Peyer's patch (tissue), 4 donors: Measurements from ENCODE around the gene CAPS2. TPM values are rescaled to one million over a fixed set of nuclear protein-coding genes. Genes with fewer than 3 reads are reported as not detected.
"Not testable (repeated sequence)": the region's sequence is repeated elsewhere in the genome, so short reads cannot be mapped to it uniquely, and the experiment has no call there.

Experiments used
- DNase-seq, 3 donors: peaks; one replicate each; pipeline ENCODE4 v3.0.0-alpha.2; 2017 to 2019
- H3K27ac ChIP-seq, 4 donors: fragments of 200-600 bp; sonication (generic); one replicate each; pipeline ENCODE4 v1.5.1; 2016 to 2019
- H3K27me3 ChIP-seq, 2 donors: fragments of 200-600 bp; sonication (generic); one replicate each; pipeline ENCODE4 v1.5.1; 2019
- H3K36me3 ChIP-seq, 3 donors: fragments of 200-600 bp; sonication (generic); one replicate each; pipeline ENCODE4 v1.5.1; 2016 to 2019
- H3K4me1 ChIP-seq, 4 donors: fragments of 200-600 bp; sonication (generic); one replicate each; pipeline ENCODE4 v1.5.1; 2016 to 2019
- H3K4me3 ChIP-seq, 4 donors: fragments of 200-600 bp; sonication (generic); 1 replicate in 3 of 4; 2 replicates in 1 of 4; pipeline ENCODE4 v1.5.1; 2016 to 2019; ENCODE audit warnings: mild to moderate bottlenecking in 1 of 4
- H3K9me3 ChIP-seq, 4 donors: fragments of 200-600 bp; sonication (generic); one replicate each; pipeline ENCODE4 v1.5.1; 2016 to 2019; ENCODE audit warnings: mild to moderate bottlenecking in 1 of 4
- POLR2A ChIP-seq, 2 donors: fragments of 450-650 bp; IDR thresholded peaks; one replicate each; pipeline ENCODE4 v1.5.1; 2017; ENCODE audit warnings: antibody characterized with exemption in 2 of 2, mild to moderate bottlenecking in 2 of 2, moderate library complexity in 2 of 2
- total RNA-seq, 4 donors: library from RNA; depleted of rRNA; stranded (reverse); fragments of >200 nt; gene quantifications; one replicate each; pipeline ENCODE4 v1.1.0, GENCODE V29; 2016
- TF ChIP-seq, protein P1 (sequence below), 6 experiments: fragments of 450-650 bp in 4 of 6; fragments of 200-600 bp in 2 of 6; sonication (generic) in 1 of 6; IDR thresholded peaks; one replicate each; pipeline ENCODE4 v1.5.1; 2017 to 2019; ENCODE audit warnings: antibody characterized with exemption in 6 of 6, mild to moderate bottlenecking in 3 of 6, moderate library complexity in 1 of 6

CAPS2 gene
- total RNA-seq, 4 donors from 2014 or later, result 10.2 to 22.3 (median 16.0) TPM

DNA sequence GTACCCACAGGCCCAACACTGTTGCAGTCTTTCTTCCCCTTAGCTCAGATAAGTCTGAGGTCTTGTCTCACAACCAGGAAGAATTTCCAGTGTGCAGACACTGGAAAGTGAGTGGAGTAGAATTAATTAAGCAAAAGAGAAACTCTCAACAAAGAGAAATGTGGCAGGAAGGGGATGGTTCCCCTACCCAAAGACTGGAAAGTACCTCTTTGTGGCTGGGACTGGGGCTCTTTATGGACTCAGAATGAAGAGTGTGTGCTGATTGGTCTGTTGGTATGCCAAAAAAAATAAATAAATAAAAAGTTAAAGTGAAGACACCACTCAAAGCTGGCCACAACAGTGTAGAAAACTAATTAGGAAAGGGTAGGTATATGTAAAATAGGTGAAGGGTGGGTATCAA lies 30.8 kb upstream of the CAPS2 start:
- H3K36me3 ChIP-seq, result no peaks in the 10 kb centered on the region
- H3K4me1 ChIP-seq, result no peaks in the 10 kb centered on the region
- no peak overlapping the region for H3K27ac ChIP-seq
- no peaks in the 10 kb centered on the region for H3K9me3 ChIP-seq
- no peak overlapping the region for H3K4me3 ChIP-seq
- no peaks in the 10 kb centered on the region for H3K27me3 ChIP-seq
- no peak for TF ChIP-seq POLR2A (IDR thresholded peaks at IDR 0.05)
- TF ChIP-seq, protein P1, sequence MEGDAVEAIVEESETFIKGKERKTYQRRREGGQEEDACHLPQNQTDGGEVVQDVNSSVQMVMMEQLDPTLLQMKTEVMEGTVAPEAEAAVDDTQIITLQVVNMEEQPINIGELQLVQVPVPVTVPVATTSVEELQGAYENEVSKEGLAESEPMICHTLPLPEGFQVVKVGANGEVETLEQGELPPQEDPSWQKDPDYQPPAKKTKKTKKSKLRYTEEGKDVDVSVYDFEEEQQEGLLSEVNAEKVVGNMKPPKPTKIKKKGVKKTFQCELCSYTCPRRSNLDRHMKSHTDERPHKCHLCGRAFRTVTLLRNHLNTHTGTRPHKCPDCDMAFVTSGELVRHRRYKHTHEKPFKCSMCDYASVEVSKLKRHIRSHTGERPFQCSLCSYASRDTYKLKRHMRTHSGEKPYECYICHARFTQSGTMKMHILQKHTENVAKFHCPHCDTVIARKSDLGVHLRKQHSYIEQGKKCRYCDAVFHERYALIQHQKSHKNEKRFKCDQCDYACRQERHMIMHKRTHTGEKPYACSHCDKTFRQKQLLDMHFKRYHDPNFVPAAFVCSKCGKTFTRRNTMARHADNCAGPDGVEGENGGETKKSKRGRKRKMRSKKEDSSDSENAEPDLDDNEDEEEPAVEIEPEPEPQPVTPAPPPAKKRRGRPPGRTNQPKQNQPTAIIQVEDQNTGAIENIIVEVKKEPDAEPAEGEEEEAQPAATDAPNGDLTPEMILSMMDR (IDR thresholded peaks at IDR 0.05), result no peak
- DNase-seq, result no peak

DNA sequence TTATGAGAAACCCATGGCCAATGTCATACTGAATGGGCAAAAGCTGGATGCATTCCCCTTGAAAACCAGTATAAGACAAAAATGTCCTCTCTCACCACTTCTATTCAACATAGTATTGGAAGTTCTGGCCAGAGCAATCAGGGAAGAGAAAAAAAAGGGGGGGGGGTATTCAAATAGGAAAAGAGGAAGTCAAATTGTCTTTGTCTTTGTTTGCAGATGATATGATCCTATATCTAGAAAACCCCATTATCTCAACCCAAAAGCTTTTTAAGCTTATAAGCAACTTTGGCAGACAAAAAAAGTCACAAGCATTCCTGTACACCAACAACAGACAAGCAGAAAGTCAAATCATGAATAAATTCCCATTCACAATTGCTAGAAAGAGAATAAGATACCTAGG lies 23.9 kb upstream of the CAPS2 start:
- Histone ChIP-seq H3K27me3 (no peaks in the 10 kb centered on the region), H3K4me3 (no peak overlapping the region), H3K27ac (no peak overlapping the region), H3K9me3 (no peaks in the 10 kb centered on the region), H3K36me3 (no peaks in the 10 kb centered on the region), H3K4me1 (no peaks in the 10 kb centered on the region)
- TF ChIP-seq POLR2A (IDR thresholded peaks at IDR 0.05), result no peak
- TF ChIP-seq, protein P1 (IDR thresholded peaks at IDR 0.05), result no peak
- DNase-seq, result no peak

DNA sequence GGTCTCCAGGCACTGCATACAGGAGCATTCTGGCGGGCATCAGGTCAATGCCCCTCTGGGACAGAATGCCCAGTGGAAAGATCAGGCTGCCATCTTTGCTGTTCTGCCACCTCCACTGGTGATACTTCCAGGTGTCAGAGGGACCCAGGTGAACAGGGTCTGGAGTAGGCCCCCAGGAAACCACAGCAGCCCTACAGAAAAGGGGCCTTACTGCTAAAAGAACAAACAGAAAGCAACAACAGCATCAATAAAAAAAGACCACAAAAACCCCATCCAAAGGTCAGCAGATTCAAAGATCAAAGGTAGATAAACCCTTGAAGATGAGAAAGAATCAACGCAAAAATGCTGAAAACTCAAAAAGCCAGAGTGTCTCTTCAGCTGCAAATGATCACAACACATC lies 20.3 kb upstream of the CAPS2 start:
- Histone ChIP-seq H3K4me3 (no peak overlapping the region), H3K27ac (no peak overlapping the region), H3K27me3 (no peaks in the 10 kb centered on the region), H3K36me3 (no peaks in the 10 kb centered on the region), H3K4me1 (no peaks in the 10 kb centered on the region), H3K9me3 (no peaks in the 10 kb centered on the region)
- no peak for DNase-seq
- TF ChIP-seq, protein P1 (IDR thresholded peaks at IDR 0.05), result no peak
- no peak for TF ChIP-seq POLR2A (IDR thresholded peaks at IDR 0.05)

DNA sequence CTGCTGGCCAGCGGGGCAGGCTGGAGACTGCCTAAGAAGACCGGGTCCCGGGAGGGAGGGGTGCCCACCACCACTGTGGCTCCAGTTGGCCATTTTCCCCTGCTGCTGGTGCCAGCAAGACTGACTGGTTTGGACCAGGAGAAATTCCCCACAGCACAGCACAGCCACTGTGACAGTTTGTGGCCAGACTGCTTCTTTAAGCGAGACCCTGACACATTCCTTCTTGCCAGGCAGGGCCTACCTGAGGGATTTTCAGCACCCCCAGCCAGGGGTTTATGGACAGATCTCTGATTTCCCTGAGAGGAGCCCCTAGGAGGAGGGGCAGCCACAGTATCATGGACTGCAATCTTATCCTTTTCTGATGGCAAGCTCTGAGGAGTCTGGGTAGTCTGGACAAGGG lies 19.8 kb upstream of the CAPS2 start:
- H3K27me3 ChIP-seq, result no peaks in the 10 kb centered on the region

DNA sequence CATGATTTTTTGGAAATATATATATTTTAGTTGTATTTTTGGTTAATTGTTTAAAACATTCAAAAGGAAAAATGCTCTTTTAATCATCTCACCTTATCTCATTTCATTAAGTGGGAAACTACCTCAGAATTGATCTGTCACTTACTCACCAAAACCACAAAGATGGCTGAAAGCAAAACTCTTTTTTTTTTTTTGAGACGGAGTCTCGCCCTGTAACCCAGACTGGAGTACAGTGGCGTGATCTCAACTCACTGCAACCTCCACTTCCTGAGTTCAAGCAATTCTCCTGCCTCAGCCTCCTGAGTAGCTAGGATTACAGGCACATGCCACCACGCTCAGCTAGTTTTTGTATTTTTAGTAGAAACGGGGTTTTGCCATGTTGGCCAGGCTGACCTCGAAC lies 16.1 kb upstream of the CAPS2 start:
- H3K27me3 ChIP-seq, H3K9me3 ChIP-seq, DNase-seq, H3K4me1 ChIP-seq, H3K4me3 ChIP-seq, H3K27ac ChIP-seq, H3K36me3 ChIP-seq: not testable (repeated sequence)

More for the DNA sequence above, 19.8 kb upstream of the CAPS2 start:
- Histone ChIP-seq H3K27ac (no peak overlapping the region), H3K4me1 (no peaks in the 10 kb centered on the region), H3K36me3 (no peaks in the 10 kb centered on the region), H3K4me3 (no peak overlapping the region), H3K9me3 (no peaks in the 10 kb centered on the region)
- DNase-seq, result no peak
- TF ChIP-seq POLR2A (IDR thresholded peaks at IDR 0.05), result no peak
- TF ChIP-seq, protein P1 (IDR thresholded peaks at IDR 0.05), result no peak

DNA sequence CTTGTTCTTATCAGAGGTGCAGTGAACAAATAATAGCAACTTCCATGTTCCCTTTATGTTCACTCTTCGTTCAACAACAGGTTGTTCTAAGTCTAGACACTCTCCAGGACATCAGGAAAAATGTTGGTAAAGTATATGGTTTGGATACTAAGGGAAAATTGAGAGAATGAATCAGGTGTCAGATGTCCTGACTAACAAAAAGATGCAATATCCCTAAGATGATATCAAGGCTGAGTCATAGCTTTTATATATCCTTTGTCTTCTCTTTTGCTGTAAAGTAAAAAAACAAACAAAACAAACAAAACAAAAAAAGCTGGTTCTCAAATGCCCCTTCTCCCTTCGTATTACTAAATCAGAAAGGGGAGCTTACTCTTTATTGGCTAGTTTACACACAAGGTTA lies 15.4 kb upstream of the CAPS2 start:
- H3K4me1 ChIP-seq, result no peaks in the 10 kb centered on the region
- no peak for TF ChIP-seq POLR2A (IDR thresholded peaks at IDR 0.05)
- TF ChIP-seq, protein P1 (IDR thresholded peaks at IDR 0.05), result no peak
- H3K27me3 ChIP-seq, result no peaks in the 10 kb centered on the region
- no peak for DNase-seq
- no peaks in the 10 kb centered on the region for H3K9me3 ChIP-seq
- no peaks in the 10 kb centered on the region for H3K36me3 ChIP-seq
- no peak overlapping the region for H3K4me3 ChIP-seq
- H3K27ac ChIP-seq, result no peak overlapping the region
